GM18511 (cell line): ENCODE measurements around the gene DDX39A.
A peak's percentile ranks its signal among the peaks of the same experiment; 100 is the strongest.
"Not testable (repeated sequence)": the region's sequence is repeated elsewhere in the genome, so short reads cannot be mapped to it uniquely, and the experiment has no call there.

ENCODE experiments used
- ATAC-seq: cut with Tn5 transposase; IDR thresholded peaks from one replicate; pipeline ENCODE4 v1.9.1; 2021; ENCODE audit warnings: mild to moderate bottlenecking, moderate library complexity; ENCODE audit not compliant: unreplicated experiment

DDX39A gene

DNA sequence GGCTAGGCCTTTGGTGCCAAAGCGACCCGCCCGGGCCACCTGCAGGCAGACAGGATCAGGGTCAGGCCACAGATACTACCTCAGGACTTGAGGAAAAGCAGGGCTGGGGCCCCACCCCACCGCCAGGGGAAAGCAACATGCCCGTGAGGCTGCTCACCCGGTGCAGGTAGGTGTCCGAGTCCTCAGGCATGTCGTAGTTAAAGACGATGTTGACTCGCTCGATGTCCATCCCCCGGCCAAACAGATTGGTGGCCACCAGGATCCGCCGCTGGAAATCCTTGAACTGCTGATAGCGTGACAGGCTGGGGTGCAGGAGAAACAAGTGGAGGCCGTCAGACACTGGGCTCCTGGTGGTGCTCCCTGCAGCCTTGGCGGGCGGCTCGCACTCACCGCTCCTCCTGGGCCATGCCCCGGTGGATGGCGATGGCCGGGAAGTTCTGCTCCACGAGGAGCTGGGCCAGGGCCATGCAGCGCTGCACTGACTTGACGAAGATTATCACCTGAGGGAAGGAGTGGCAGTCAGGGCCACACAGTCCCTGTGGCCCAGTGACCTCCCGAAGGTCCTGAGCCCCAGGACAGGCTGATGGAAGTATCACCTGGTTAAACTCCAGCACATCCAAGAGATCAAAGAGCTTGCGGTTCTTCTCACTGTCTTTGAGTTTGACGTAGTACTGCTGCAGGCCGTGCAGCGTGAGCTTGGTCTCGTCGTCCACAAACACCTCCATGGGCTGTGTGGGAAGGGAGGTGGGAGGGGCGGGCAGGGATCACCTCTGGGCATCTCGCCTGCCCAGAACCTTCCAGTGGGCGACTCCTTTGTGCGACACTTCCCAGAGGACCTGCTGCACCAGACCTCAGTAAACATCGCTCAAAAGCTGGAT lies 9.8 kb downstream of the DDX39A start:
- ATAC-seq = no peak

DNA sequence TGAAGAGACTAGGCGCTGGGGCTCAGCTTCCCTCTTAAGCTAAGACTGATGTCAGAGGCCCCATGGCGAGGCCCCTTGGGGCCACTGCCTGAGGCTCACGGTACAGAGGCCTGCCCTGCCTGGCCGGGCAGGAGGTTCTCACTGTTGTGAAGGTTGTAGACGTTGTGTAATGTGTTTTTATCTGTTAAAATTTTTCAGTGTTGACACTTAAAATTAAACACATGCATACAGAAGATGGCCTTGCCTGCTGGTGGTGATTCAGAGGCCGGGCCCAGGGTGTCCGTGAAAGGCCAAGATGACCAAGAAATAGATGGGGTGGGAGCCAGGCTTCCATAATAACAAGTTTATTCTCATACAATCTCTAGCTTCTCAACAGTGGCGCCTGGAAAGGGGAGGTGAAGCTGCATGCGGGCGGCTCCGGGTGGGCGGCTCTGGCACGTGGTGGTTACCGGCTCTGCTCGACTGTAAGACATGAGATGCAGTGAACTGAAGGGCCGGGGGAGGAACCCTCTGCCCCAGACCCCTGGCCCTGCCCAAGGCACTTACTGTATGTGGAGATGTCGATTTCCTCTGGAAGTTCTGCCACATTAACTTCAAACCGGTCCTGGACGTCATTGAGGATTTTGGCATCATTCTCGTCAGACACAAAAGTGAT lies 10.5 kb downstream of the DDX39A start:
- ATAC-seq = no peak

GRCh38 chr19:14407605-14408484 lies 11.3 kb downstream of the DDX39A start:
- no peak for ATAC-seq

GRCh38 chr19:14406645-14407401 lies 12.3 kb downstream of the DDX39A start:
- ATAC-seq = no peak

DNA sequence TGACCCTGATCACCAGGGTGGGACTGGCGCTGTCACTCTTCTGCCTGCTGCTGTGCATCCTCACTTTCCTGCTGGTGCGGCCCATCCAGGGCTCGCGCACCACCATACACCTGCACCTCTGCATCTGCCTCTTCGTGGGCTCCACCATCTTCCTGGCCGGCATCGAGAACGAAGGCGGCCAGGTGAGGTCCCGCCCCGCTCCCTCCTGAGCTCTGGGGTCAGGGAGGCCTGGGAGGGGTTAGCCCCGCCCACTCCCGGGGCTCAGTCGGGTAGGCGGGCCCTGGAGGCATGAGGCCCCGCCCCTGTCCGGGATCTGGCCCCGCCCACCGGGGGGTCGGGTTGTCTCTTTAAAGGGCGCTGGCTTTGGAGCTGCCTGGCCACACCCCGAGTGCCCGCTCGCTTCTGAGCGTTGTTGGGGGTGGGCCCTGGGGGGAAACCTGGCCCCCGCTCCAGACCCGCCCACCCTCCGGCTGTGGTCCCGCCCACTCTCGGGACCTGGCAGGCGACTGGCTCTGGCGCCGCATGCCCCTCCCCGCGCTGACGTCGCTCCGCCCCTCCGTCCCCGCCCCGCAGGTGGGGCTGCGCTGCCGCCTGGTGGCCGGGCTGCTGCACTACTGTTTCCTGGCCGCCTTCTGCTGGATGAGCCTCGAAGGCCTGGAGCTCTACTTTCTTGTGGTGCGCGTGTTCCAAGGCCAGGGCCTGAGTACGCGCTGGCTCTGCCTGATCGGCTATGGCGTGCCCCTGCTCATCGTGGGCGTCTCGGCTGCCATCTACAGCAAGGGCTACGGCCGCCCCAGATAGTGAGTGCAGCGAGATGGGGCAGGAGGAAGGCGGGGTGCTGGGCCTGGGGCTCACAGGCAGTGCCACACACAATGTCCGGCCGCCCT lies 13.1 kb downstream of the DDX39A start:
- ATAC-seq = peak; percentile 74

DNA sequence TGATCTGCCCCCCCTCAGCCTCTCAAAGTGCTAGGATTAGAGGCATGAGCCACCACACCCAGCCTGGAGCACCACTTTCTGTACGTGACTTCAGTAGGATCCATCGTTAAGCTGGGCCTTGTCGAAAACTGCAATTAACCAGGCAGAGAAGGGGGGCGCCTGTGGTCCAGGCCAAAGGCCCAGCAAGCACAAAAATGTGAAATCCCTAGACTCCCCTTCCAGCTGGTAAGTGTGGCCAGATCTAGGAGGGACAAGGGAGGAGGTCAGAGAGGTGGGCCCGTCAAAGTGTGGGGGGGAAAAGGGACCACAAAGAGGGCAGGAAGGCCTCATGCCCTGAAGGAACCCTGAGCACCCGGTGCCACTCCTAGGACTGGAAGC lies 13.8 kb downstream of the DDX39A start:
- ATAC-seq = no peak

DNA sequence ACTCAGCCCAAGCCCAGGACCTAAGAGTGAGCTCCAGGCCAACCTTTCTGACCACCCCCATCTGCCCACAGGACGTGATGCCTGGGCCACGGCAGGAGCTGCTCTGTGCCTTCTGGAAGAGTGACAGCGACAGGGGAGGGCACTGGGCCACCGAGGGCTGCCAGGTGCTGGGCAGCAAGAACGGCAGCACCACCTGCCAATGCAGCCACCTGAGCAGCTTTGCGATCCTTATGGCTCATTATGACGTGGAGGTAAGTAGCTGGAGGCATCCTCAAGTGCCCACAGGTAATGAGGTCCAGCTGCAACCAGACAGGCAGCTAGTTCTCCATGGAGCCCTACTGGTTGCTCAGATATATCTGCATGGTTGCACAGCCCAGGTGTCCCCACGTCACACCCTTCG lies 14.8 kb downstream of the DDX39A start:
- no peak for ATAC-seq

- not testable (repeated sequence) for ATAC-seq
Observed at GRCh38 chr19:14403145-14403930, 15.8 kb downstream of the DDX39A start.

DNA sequence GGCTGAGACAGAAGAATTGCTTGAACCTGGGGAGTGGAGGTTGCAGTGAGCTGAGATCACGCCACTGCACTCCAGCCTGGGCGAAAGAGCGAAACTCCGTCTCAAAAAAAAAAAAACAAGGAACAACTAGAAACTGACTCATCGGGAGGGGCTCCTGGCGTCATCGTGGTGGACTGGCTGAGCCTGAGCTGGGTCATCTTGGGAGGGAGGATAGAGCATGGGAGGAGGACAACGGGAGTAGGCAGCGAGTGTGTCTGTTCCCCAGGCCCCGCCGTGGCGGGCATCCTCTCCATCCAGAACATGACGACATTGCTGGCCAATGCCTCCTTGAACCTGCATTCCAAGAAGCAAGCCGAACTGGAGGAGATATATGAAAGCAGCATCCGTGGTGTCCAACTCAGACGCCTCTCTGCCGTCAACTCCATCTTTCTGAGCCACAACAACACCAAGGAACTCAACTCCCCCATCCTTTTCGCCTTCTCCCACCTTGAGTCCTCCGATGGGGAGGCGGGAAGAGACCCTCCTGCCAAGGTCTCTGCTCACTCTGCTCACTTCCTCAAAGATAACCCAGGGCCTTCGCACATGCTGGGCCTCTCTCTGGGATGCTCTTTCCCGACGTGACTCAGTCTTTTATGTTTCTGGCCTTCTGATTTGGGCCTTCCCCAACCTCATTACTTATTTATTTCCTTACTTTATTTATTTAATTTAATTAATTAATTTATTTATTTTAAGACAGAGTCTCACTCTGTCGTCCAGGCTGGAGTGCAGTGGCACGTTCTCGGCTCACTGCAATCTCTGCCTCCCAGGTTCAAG lies 16.6 kb downstream of the DDX39A start:
- no peak for ATAC-seq

- ATAC-seq = no peak
Observed at GRCh38 chr19:14401468-14402195, 17.5 kb downstream of the DDX39A start.

- ATAC-seq = no peak
Observed at GRCh38 chr19:14400951-14401431, 18.1 kb downstream of the DDX39A start.

- not testable (repeated sequence) for ATAC-seq
Observed at GRCh38 chr19:14397168-14397567, 22.0 kb downstream of the DDX39A start.

GRCh38 chr19:14396730-14397129 lies 22.4 kb downstream of the DDX39A start:
- ATAC-seq = not testable (repeated sequence)

- ATAC-seq = no peak
Observed at GRCh38 chr19:14395710-14396336, 23.3 kb downstream of the DDX39A start.

- no peak for ATAC-seq
Observed at GRCh38 chr19:14395262-14395661, 23.9 kb downstream of the DDX39A start.

- ATAC-seq = no peak
Observed at GRCh38 chr19:14394167-14394566, 25.0 kb downstream of the DDX39A start.

DNA sequence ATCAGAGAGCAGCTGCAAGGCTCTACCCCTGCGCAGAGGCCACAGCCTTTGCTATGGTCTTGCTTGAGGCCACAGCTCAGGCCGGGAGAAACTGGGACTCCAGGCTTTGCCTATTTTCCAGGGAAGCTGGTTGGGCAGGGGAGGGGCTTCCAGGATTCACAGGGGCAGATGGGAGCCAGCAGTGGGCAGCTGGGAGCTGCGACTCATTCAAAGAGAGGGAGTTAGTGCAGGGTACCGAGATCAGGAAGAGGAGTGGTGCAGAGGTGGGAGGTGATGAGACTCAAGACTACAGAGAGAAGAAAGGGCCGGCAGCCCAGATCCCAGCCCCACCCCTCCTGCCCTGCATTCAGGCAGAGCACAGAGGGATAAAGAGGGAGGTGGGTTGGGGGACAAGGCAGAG lies 25.8 kb downstream of the DDX39A start:
- no peak for ATAC-seq
